DOHH2 (cell line): ENCODE results near the gene GRID1.

Experiments used
- H3F3A ChIP-seq: fragments of 200-600 bp; sonication (generic), shearing (Covaris generic); 2 replicates; pipeline ENCODE4 v1.6.0; 2016; ENCODE audit warnings: antibody characterized with exemption, mild to moderate bottlenecking; ENCODE audit not compliant: control insufficient read depth, insufficient read depth
- H3K27ac ChIP-seq: fragments of 200-600 bp; sonication (generic); 2 replicates; pipeline ENCODE4 v1.5.1; 2014; ENCODE audit warnings: low read depth, mild to moderate bottlenecking, low read length, moderate library complexity
- H3K27me3 ChIP-seq: fragments of 200-600 bp; sonication (generic); 2 replicates; pipeline ENCODE4 v1.6.1; 2014; ENCODE audit warnings: mild to moderate bottlenecking, low read length, mixed read lengths; ENCODE audit not compliant: control insufficient read depth
- H3K36me3 ChIP-seq: fragments of 200-600 bp; sonication (generic); 2 replicates; pipeline ENCODE4 v1.6.1; 2014; ENCODE audit warnings: mild to moderate bottlenecking, low read length, moderate library complexity, mixed read lengths; ENCODE audit not compliant: control insufficient read depth
- H3K4me1 ChIP-seq: fragments of 200-600 bp; sonication (generic); 2 replicates; pipeline ENCODE4 v1.6.1; 2014; ENCODE audit warnings: mild to moderate bottlenecking, low read length, mixed read lengths; ENCODE audit not compliant: control insufficient read depth
- H3K4me2 ChIP-seq: fragments of 200-600 bp; sonication (generic); 2 replicates; pipeline ENCODE4 v1.6.0; 2014; ENCODE audit warnings: mild to moderate bottlenecking, low read length, moderate library complexity
- H3K4me3 ChIP-seq: fragments of 200-600 bp; sonication (generic); 2 replicates; pipeline ENCODE4 v1.5.1; 2014; ENCODE audit warnings: mild to moderate bottlenecking, low read length, mixed read lengths
- H3K79me2 ChIP-seq: fragments of 200-600 bp; sonication (generic); 2 replicates; pipeline ENCODE4 v1.6.1; 2014; ENCODE audit warnings: mild to moderate bottlenecking, low read length, mixed read lengths; ENCODE audit not compliant: control insufficient read depth
- H3K9me2 ChIP-seq: fragments of 200-600 bp; sonication (generic); replicated peaks from 2 replicates; pipeline ENCODE4 v1.6.1; 2014; ENCODE audit warnings: mild to moderate bottlenecking, low read length, mixed read lengths; ENCODE audit not compliant: control insufficient read depth
- H3K9me3 ChIP-seq: fragments of 200-600 bp; sonication (generic); 2 replicates; pipeline ENCODE4 v1.6.1; 2014; ENCODE audit warnings: antibody characterized with exemption, low read length, mixed read lengths; ENCODE audit not compliant: control insufficient read depth, insufficient read depth
- H4K20me1 ChIP-seq: fragments of 200-600 bp; sonication (generic); 2 replicates; pipeline ENCODE4 v1.6.0; 2014; ENCODE audit warnings: low read depth, mild to moderate bottlenecking, antibody characterized with exemption, low read length, moderate library complexity; ENCODE audit not compliant: control insufficient read depth, insufficient read depth
- CTCF ChIP-seq: fragments of 200-600 bp; sonication (generic); IDR thresholded peaks from one replicate; pipeline ENCODE4 v1.5.1; 2014; ENCODE audit warnings: antibody characterized with exemption, mild to moderate bottlenecking, low read depth, low read length; ENCODE audit not compliant: poor library complexity, severe bottlenecking
- EZH2phosphoT487 ChIP-seq: fragments of 200-600 bp; sonication (generic); IDR thresholded peaks from 2 replicates; pipeline ENCODE4 v1.6.1; 2017; ENCODE audit warnings: borderline replicate concordance, mild to moderate bottlenecking, antibody characterized with exemption, low read length, moderate library complexity, mixed read lengths

GRID1 gene

GRCh38 chr10:86212391-86212700 lies 154.2 kb downstream of the GRID1 start:
- no peaks in the 10 kb centered on the region for H3K36me3 ChIP-seq
- no peaks in the 10 kb centered on the region for H3K4me1 ChIP-seq
- H3K27me3 ChIP-seq = no peaks in the 10 kb centered on the region
- H3K9me2 ChIP-seq = no peaks in the 10 kb centered on the region
- TF ChIP-seq CTCF (no peak), EZH2phosphoT487 (no peak)
- no peaks in the 10 kb centered on the region for H4K20me1 ChIP-seq
- no peak overlapping the region for H3K4me3 ChIP-seq
- H3K79me2 ChIP-seq = no peaks in the 10 kb centered on the region
- H3K9me3 ChIP-seq = no peaks in the 10 kb centered on the region
- H3K4me2 ChIP-seq = no peak overlapping the region
- H3K27ac ChIP-seq = no peak overlapping the region
- no peaks in the 10 kb centered on the region for H3F3A ChIP-seq

- H3K4me2 ChIP-seq = no peak overlapping the region
- H3K79me2 ChIP-seq = no peaks in the 10 kb centered on the region
- no peaks in the 10 kb centered on the region for H3K27me3 ChIP-seq
- no peak overlapping the region for H3K4me3 ChIP-seq
- TF ChIP-seq EZH2phosphoT487 = no peak
- no peak for TF ChIP-seq CTCF
- no peaks in the 10 kb centered on the region for H3K9me2 ChIP-seq
- H3K9me3 ChIP-seq = no peaks in the 10 kb centered on the region
- H3F3A ChIP-seq = no peaks in the 10 kb centered on the region
- H4K20me1 ChIP-seq = no peaks in the 10 kb centered on the region
- no peaks in the 10 kb centered on the region for H3K4me1 ChIP-seq
- no peak overlapping the region for H3K27ac ChIP-seq
- no peaks in the 10 kb centered on the region for H3K36me3 ChIP-seq
Observed at GRCh38 chr10:86211691-86212390, 154.8 kb downstream of the GRID1 start.

DNA sequence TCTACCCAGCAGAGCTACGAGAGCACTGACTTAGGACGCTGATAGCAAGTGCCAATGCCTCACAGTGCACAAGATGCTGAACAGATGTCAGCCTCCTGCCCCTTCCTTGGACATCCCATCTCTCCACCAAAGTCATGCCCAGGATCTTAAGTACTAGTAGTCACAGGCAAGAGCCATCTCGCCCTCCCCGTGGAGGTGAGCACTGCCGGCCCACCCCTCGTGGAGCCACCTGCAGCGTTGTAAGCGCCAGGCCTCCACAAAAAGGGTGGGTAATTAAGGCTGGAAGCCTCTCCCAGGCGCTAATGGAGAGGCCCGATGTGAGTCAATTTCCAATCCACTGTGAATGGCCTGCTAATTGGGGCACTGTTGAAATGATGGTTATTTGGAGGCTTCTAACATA lies 156.2 kb downstream of the GRID1 start:
- Histone ChIP-seq H3K9me3 (no peaks in the 10 kb centered on the region), H4K20me1 (no peaks in the 10 kb centered on the region), H3K9me2 (no peaks in the 10 kb centered on the region), H3K27me3 (no peaks in the 10 kb centered on the region), H3K27ac (no peak overlapping the region), H3F3A (no peaks in the 10 kb centered on the region), H3K4me2 (no peak overlapping the region), H3K79me2 (no peaks in the 10 kb centered on the region), H3K36me3 (no peaks in the 10 kb centered on the region), H3K4me3 (no peak overlapping the region), H3K4me1 (no peaks in the 10 kb centered on the region)
- no peak for TF ChIP-seq EZH2phosphoT487
- no peak for TF ChIP-seq CTCF

DNA sequence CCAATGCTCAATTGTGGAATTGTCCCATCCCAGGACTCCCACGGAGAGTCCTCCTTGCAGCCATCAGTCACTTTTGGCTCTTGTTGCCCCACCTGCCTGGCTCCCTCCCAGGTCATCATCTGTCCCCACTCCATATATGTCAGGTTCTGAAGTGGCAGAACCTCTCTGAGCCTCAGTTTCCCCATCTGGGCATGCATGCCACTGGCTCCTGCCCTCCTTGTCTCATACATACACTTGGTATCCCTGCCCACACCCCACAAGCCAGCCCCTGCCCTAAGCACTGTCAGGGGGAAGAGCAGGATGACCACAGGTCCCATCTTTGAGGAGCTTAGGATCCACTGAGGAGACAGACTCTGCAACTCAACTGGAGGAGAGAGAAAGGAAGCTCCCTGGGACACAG lies 156.9 kb downstream of the GRID1 start:
- H3K79me2 ChIP-seq = no peaks in the 10 kb centered on the region
- H3K4me2 ChIP-seq = no peak overlapping the region
- TF ChIP-seq CTCF (no peak), EZH2phosphoT487 (no peak)
- no peaks in the 10 kb centered on the region for H3K4me1 ChIP-seq
- H3K9me3 ChIP-seq = no peaks in the 10 kb centered on the region
- no peaks in the 10 kb centered on the region for H3K27me3 ChIP-seq
- H3F3A ChIP-seq = no peaks in the 10 kb centered on the region
- H3K36me3 ChIP-seq = no peaks in the 10 kb centered on the region
- no peaks in the 10 kb centered on the region for H3K9me2 ChIP-seq
- no peaks in the 10 kb centered on the region for H4K20me1 ChIP-seq
- H3K27ac ChIP-seq = no peak overlapping the region
- no peak overlapping the region for H3K4me3 ChIP-seq
